PC-3 (cell line): ENCODE measurements around the gene SLC17A8. TPM values are rescaled to one million over a fixed set of nuclear protein-coding genes. Genes with fewer than 3 reads are reported as not detected.

Experiments
- ATAC-seq: fragments of 200-7000 bp; cut with Tn5 transposase; 2 replicates; pipeline ENCODE4 v1.9.1; 2020; ENCODE audit warnings: mild to moderate bottlenecking, moderate library complexity
- BruUV-seq: library from RNA; stranded (reverse); fragments of 400-500 nt; replicated peaks from 2 replicates; lab custom pipeline; 2021; lab: Mats Ljungman, UMichigan
- CTCF ChIA-PET: fragments of 300-600 bp; sonication (Branson Sonifier 250); formaldehyde crosslinking; loops from one replicate; lab custom pipeline; 2022; ENCODE audit warnings: antibody characterized with exemption; lab: Charles Lee
- POLR2A ChIA-PET: fragments of 300-600 bp; sonication (Branson Sonifier 250); formaldehyde crosslinking; loops from one replicate; lab custom pipeline; 2022; ENCODE audit warnings: antibody characterized with exemption; ENCODE audit not compliant: unreplicated experiment; lab: Charles Lee
- DNase-seq: peaks from one replicate; pipeline ENCODE4 v3.0.0-alpha.2; 2015
- H2AFZ ChIP-seq: fragments of 300-600 bp; sonication (generic); 2 replicates; pipeline ENCODE4 v1.6.0; 2016; ENCODE audit warnings: antibody characterized with exemption, low read length
- H3F3A ChIP-seq: fragments of 300-600 bp; sonication (generic); one replicate; pipeline ENCODE4 v1.6.0; 2017; ENCODE audit warnings: antibody characterized with exemption, low read length, control low read depth, mild to moderate bottlenecking; ENCODE audit not compliant: unreplicated experiment
- H3K27ac ChIP-seq: fragments of 300-600 bp; sonication (generic); 2 replicates; pipeline ENCODE4 v1.5.1; 2016; ENCODE audit warnings: mild to moderate bottlenecking, low read length
- H3K27me3 ChIP-seq: fragments of 300-600 bp; sonication (generic); 2 replicates; pipeline ENCODE4 v1.6.1; 2016; ENCODE audit warnings: low read length, mixed read lengths
- H3K36me3 ChIP-seq: fragments of 300-600 bp; sonication (generic); 2 replicates; pipeline ENCODE4 v1.6.1; 2016; ENCODE audit warnings: low read depth, mixed run types, low read length, mixed read lengths
- H3K4me1 ChIP-seq: fragments of 300-600 bp; sonication (generic); 2 replicates; pipeline ENCODE4 v1.5.1; 2016; ENCODE audit warnings: low read length; ENCODE audit not compliant: insufficient read depth
- H3K4me2 ChIP-seq: fragments of 300-600 bp; sonication (generic); 2 replicates; pipeline ENCODE4 v1.6.0; 2016; ENCODE audit warnings: low read length
- H3K4me3 ChIP-seq: fragments of 300-600 bp; sonication (generic); 2 replicates; pipeline ENCODE4 v1.5.1; 2016; ENCODE audit warnings: mild to moderate bottlenecking, low read length, mixed read lengths
- H3K79me2 ChIP-seq: fragments of 300-600 bp; sonication (generic); 2 replicates; pipeline ENCODE4 v1.6.1; 2017; ENCODE audit warnings: low read length, mixed read lengths
- H3K9ac ChIP-seq: fragments of 300-600 bp; sonication (generic); 2 replicates; pipeline ENCODE4 v1.6.0; 2016; ENCODE audit warnings: mild to moderate bottlenecking, low read length
- H3K9me2 ChIP-seq: fragments of 300-600 bp; sonication (generic); replicated peaks from 2 replicates; pipeline ENCODE4 v1.6.1; 2016; ENCODE audit warnings: mixed run types, low read length, mixed read lengths
- H3K9me3 ChIP-seq: fragments of 300-600 bp; sonication (generic); 2 replicates; pipeline ENCODE4 v1.6.1; 2016; ENCODE audit warnings: low read length, mixed read lengths
- H4K20me1 ChIP-seq: fragments of 300-600 bp; sonication (generic); 2 replicates; pipeline ENCODE4 v1.6.1; 2016; ENCODE audit warnings: low read length, mixed read lengths
- CTCF ChIP-seq: fragments of 300-600 bp; sonication (generic); conservative IDR thresholded peaks from 2 replicates; pipeline ENCODE4 v1.5.1; 2017; ENCODE audit warnings: antibody characterized with exemption, low read depth, mild to moderate bottlenecking, low read length
- EZH2 ChIP-seq: fragments of 300-600 bp; sonication (generic); IDR thresholded peaks from one replicate; pipeline ENCODE4 v1.6.1; 2017; ENCODE audit warnings: antibody characterized with exemption, mild to moderate bottlenecking, low read length; ENCODE audit not compliant: unreplicated experiment
- EZH2phosphoT487 ChIP-seq: fragments of 300-600 bp; sonication (generic); IDR thresholded peaks from 2 replicates; pipeline ENCODE4 v1.6.1; 2018; ENCODE audit warnings: mild to moderate bottlenecking, antibody characterized with exemption, low read length, borderline replicate concordance
- intact Hi-C: fragments of 100-400 bp; cut with micrococcal nuclease; formaldehyde crosslinking; loops from 2 replicates; pipeline ENCODE4 v1.9.0; 2023
- total RNA-seq: library from RNA; depleted of rRNA; stranded (reverse); fragments of >200 nt; gene quantifications from 2 replicates; pipeline ENCODE4 v1.2.3, GENCODE V29; 2014

The SLC17A8 gene
- total RNA-seq, 1 experiment from 2014 or later: not detected

GRCh38 chr12:100368066-100368465 is 11.2 kb downstream of the SLC17A8 start:
- intact Hi-C loops: no loop called here
- Histone ChIP-seq H3K4me3 (no peak overlapping the region), H3K9me3 (no peaks in the 10 kb centered on the region), H3F3A (no peaks in the 10 kb centered on the region), H3K79me2 (no peaks in the 10 kb centered on the region), H3K36me3 (no peaks in the 10 kb centered on the region), H3K9me2 (no peaks in the 10 kb centered on the region), H3K4me1 (no peaks in the 10 kb centered on the region), H4K20me1 (no peaks in the 10 kb centered on the region), H3K4me2 (no peak overlapping the region), H3K9ac (no peak overlapping the region), H3K27me3 (peaks cover 53% of the 10 kb centered on the region), H2AFZ (no peak overlapping the region), H3K27ac (no peak overlapping the region)
- POLR2A ChIA-PET: no interaction called here
- DNase-seq (no peak), ATAC-seq (no peak)
- CTCF ChIA-PET: interaction anchor here (0.5 kb wide), 1 partner anchor 134 kb away, joined by 3 read pairs; no protein-coding TSS in a partner anchor
- no peak for TF ChIP-seq EZH2
- no peak for TF ChIP-seq EZH2phosphoT487
- TF ChIP-seq CTCF: no peak
- no TSS peak for BruUV-seq

- Histone ChIP-seq H3K27me3 (peaks cover 31% of the 10 kb centered on the region), H3K4me1 (no peaks in the 10 kb centered on the region), H4K20me1 (no peaks in the 10 kb centered on the region), H3K27ac (no peak overlapping the region), H3K9me2 (no peaks in the 10 kb centered on the region), H3K9me3 (no peaks in the 10 kb centered on the region), H2AFZ (no peak overlapping the region), H3K4me2 (no peak overlapping the region), H3K36me3 (no peaks in the 10 kb centered on the region), H3K79me2 (no peaks in the 10 kb centered on the region), H3K4me3 (no peak overlapping the region), H3F3A (no peaks in the 10 kb centered on the region), H3K9ac (no peak overlapping the region)
- DNase-seq (no peak), ATAC-seq (no peak)
- no peak for TF ChIP-seq EZH2
- no peak for TF ChIP-seq EZH2phosphoT487
- no peak for TF ChIP-seq CTCF
- intact Hi-C loops: no loop called here
- ChIA-PET CTCF (no interaction called here), POLR2A (no interaction called here)
- BruUV-seq: no TSS peak
These were observed 14.3 kb downstream of the SLC17A8 start for GRCh38 chr12:100371146-100371545.

- no peaks in the 10 kb centered on the region for H3K79me2 ChIP-seq
- no peaks in the 10 kb centered on the region for H3K9me2 ChIP-seq
- H3K9me3 ChIP-seq: no peaks in the 10 kb centered on the region
- H3F3A ChIP-seq: no peaks in the 10 kb centered on the region
- no peaks in the 10 kb centered on the region for H3K4me1 ChIP-seq
- no peak for DNase-seq
- H2AFZ ChIP-seq: no peak overlapping the region
- no peaks in the 10 kb centered on the region for H3K36me3 ChIP-seq
- intact Hi-C loops: no loop called here
- no peak for ATAC-seq
- no peak overlapping the region for H3K4me2 ChIP-seq
- ChIA-PET CTCF (no interaction called here), POLR2A (no interaction called here)
- no peaks in the 10 kb centered on the region for H4K20me1 ChIP-seq
- TF ChIP-seq CTCF (no peak), EZH2phosphoT487 (no peak), EZH2 (no peak)
- H3K27ac ChIP-seq: no peak overlapping the region
- no TSS peak for BruUV-seq
- H3K9ac ChIP-seq: no peak overlapping the region
- H3K27me3 ChIP-seq: peaks cover 30% of the 10 kb centered on the region
- no peak overlapping the region for H3K4me3 ChIP-seq
These were observed 16.2 kb downstream of the SLC17A8 start for GRCh38 chr12:100372853-100373640.
